ENCODE measurements around the gene GGA1.

Gene GGA1

GRCh38 chr22:37570661-37570976 is 38.0 kb upstream of the GGA1 start:
- Histone ChIP-seq H3K27ac (no peak overlapping the region), H3K27me3 (peaks cover 7% of the 10 kb centered on the region), H3K36me3 (no peaks in the 10 kb centered on the region), H3K4me3 (ENCODE audit: low read depth in 1 of 2, low read length in 1 of 2) (no peak overlapping the region), H3K9me3 (no peaks in the 10 kb centered on the region), H3K4me1 (ENCODE audit: control insufficient read depth in 1 of 2, insufficient read depth in 1 of 2, low read depth in 1 of 2, low read length in 1 of 2) (peaks cover 42 to 46% of the 10 kb centered on the region in 2 experiments)
- TF ChIP-seq CTCF (IDR thresholded peaks at IDR 0.05) = no peak

- H3K27me3 ChIP-seq = no peaks in the 10 kb centered on the region
- H3K4me3 ChIP-seq (ENCODE audit: low read depth in 1 of 2, low read length in 1 of 2) = no peak overlapping the region
- H3K9me3 ChIP-seq = no peaks in the 10 kb centered on the region
- TF ChIP-seq CTCF (IDR thresholded peaks at IDR 0.05) = no peak
- peaks cover 36 to 42% of the 10 kb centered on the region in 2 experiments for H3K4me1 ChIP-seq (ENCODE audit: control insufficient read depth in 1 of 2, insufficient read depth in 1 of 2, low read depth in 1 of 2, low read length in 1 of 2)
- H3K36me3 ChIP-seq = no peaks in the 10 kb centered on the region
- H3K27ac ChIP-seq = no peak overlapping the region
Measured at GRCh38 chr22:37571258-37571991, 37.2 kb upstream of the GGA1 start.

DNA sequence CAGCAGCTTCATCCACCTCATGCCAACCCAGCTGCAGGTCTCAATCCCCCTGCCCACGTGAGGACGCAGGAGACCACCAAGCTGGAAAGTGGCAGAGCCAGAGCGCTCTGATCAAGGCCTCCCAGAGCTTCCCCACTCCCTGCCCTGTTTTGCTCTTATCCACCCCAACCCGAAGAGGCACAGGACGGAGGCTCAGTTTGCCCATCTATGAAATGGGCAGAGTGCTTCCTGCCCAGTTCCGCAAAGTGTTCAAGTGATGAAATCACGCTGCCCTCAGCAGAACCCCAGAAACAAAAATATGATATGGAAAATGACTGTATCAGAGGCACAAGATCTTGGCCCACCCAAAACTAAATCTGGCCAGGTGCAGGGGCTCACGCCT is 36.7 kb upstream of the GGA1 start:
- H3K36me3 ChIP-seq = no peaks in the 10 kb centered on the region
- H3K4me3 ChIP-seq (ENCODE audit: low read depth in 1 of 2, low read length in 1 of 2) = no peak overlapping the region
- no peak for TF ChIP-seq CTCF (IDR thresholded peaks at IDR 0.05)
- no peak overlapping the region for H3K27ac ChIP-seq
- no peaks in the 10 kb centered on the region for H3K9me3 ChIP-seq
- H3K27me3 ChIP-seq = no peaks in the 10 kb centered on the region
- peaks cover 31 to 37% of the 10 kb centered on the region in 2 experiments for H3K4me1 ChIP-seq (ENCODE audit: control insufficient read depth in 1 of 2, insufficient read depth in 1 of 2, low read depth in 1 of 2, low read length in 1 of 2)

DNA sequence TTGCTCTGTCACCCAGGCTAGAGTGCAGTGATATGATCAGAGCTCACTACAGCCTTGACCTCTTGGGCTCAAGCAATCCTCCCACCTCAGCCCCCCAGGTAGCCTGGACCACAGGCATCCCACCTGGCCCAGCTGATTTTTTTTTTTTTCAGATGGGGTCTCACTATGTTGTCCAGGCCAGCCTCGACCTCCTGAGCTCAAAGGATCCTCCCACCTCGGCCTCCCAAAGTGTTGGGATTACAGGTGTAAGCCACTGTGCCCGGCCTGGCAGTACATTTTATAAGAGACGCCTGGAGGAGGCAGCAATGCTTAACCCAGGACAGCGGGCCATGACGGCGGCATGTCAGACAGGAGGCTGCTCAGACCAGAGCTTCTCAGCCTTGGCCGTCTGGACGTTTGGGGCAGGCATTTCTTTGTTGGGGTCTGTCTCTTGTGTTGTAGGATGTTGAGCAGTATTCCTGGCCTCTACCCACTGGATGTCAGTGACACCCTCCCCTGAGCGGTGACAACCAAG is 33.1 kb upstream of the GGA1 start:
- no peak for TF ChIP-seq CTCF (IDR thresholded peaks at IDR 0.05)

GRCh38 chr22:37578002-37578401 is 30.6 kb upstream of the GGA1 start:
- Histone ChIP-seq H3K27ac (no peak overlapping the region), H3K9me3 (no peaks in the 10 kb centered on the region), H3K27me3 (peaks cover 33% of the 10 kb centered on the region), H3K36me3 (no peaks in the 10 kb centered on the region), H3K4me1 (ENCODE audit: control insufficient read depth in 1 of 2, insufficient read depth in 1 of 2, low read depth in 1 of 2, low read length in 1 of 2) (peaks cover 41 to 46% of the 10 kb centered on the region in 2 experiments), H3K4me3 (ENCODE audit: low read depth in 1 of 2, low read length in 1 of 2) (no peak overlapping the region)
- TF ChIP-seq CTCF (IDR thresholded peaks at IDR 0.05) = no peak

More for the DNA sequence above, 33.1 kb upstream of the GGA1 start:
- Histone ChIP-seq H3K4me1 (ENCODE audit: control insufficient read depth in 1 of 2, insufficient read depth in 1 of 2, low read depth in 1 of 2, low read length in 1 of 2) (peaks cover 30 to 36% of the 10 kb centered on the region in 2 experiments), H3K9me3 (no peaks in the 10 kb centered on the region), H3K36me3 (no peaks in the 10 kb centered on the region), H3K27me3 (peaks cover 13% of the 10 kb centered on the region), H3K4me3 (ENCODE audit: low read depth in 1 of 2, low read length in 1 of 2) (no peak overlapping the region), H3K27ac (peak overlapping the region; percentile 85)
